ENCODE results near the gene SLC22A23.
"Not testable (repeated sequence)": the region's sequence is repeated elsewhere in the genome, so short reads cannot be mapped to it uniquely, and the experiment has no call there.

SLC22A23 gene

DNA sequence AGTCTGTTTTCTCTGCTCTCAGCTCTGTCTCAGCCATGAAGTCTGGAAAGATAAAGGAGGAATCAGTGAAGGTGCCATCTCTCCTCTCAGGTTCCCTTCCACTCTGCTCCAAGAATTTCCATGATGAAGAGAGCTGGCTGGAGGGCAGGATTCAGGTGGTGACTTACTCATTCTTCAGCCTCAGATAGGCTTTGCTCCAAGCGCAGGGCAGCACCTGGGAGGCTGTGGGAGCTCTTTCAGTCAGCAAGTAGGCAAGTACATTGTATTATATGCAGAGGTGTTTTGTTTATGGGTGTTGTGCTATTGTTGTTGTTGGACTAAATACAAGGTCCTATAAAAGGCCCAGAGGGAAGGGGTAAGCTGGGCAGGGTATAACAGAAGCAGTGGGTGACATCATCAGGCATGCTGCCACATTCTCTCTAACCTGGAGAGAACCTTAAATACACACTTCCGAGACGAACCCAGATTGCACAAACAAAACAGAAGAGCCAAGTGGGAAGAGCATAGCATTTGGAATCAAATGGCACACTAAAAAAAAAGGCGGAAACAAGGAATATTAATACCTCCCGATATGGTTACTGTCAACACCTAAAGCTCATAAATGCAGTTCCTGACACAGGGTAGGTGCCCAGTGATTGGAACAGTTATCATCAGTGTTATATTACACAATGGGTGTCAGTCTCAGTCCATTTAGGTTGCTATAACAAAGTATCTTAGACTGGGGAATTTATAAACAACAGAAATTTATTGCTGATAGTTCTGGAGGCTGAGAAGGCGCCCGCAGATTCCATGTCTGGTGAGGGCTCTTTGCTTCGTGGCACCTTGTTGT lies 212.6 kb downstream of the SLC22A23 start:
- H3K9me3 ChIP-seq (ENCODE audit: low read depth, low read length): no peaks in the 10 kb centered on the region
- DNase-seq (ENCODE audit: low read depth, low spot score): no peak
- no peak for TF ChIP-seq EZH2 (IDR thresholded peaks at IDR 0.05)
- TF ChIP-seq FOXP2 (optimal IDR thresholded peaks at IDR 0.05; ENCODE audit: control extremely low read depth, extremely low read length, insufficient read depth): no peak
- TF ChIP-seq POLR2AphosphoS5 (IDR thresholded peaks at IDR 0.05; ENCODE audit: borderline replicate concordance, low read depth, low read length): no peak
- H3K9ac ChIP-seq (ENCODE audit: insufficient read length): no peak overlapping the region
- H3K4me3 ChIP-seq: no peak overlapping the region
- no peak overlapping the region for H3K27ac ChIP-seq
- no peaks in the 10 kb centered on the region for H3K36me3 ChIP-seq (ENCODE audit: insufficient read depth, low read length)

GRCh38 chr6:3242768-3243167 lies 214.1 kb downstream of the SLC22A23 start:
- Histone ChIP-seq H3K9me3 (ENCODE audit: low read depth, low read length) (no peaks in the 10 kb centered on the region), H3K36me3 (ENCODE audit: insufficient read depth, low read length) (no peaks in the 10 kb centered on the region), H3K27ac (no peak overlapping the region), H3K4me3 (no peak overlapping the region), H3K9ac (ENCODE audit: insufficient read length) (no peak overlapping the region)
- no peak for DNase-seq (ENCODE audit: low read depth, low spot score)
- TF ChIP-seq FOXP2 (optimal IDR thresholded peaks at IDR 0.05; ENCODE audit: control extremely low read depth, extremely low read length, insufficient read depth) (no peak), EZH2 (IDR thresholded peaks at IDR 0.05) (no peak), POLR2AphosphoS5 (IDR thresholded peaks at IDR 0.05; ENCODE audit: borderline replicate concordance, low read depth, low read length) (no peak)

DNA sequence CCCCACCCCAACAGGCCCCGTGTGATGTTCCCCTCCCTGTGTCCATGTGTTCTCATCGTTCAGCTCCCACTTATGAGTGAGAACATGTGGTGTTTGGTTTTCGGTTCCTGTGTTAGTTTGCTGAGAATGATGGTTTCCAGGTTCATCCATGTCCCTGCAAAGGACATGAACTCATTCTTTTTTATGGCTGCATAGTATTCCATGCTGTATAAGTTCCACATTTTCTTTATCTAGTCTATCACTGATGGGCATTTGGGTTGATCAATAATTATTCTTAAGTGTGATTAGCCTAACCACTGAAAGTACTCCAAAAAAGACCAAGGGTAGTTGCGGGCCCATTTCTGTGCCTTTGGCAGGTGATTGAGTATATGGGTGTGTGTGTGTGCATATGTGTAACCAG lies 215.1 kb downstream of the SLC22A23 start:
- not testable (repeated sequence) for H3K9me3 ChIP-seq (ENCODE audit: low read depth, low read length); H3K27ac ChIP-seq; H3K4me3 ChIP-seq; H3K9ac ChIP-seq (ENCODE audit: insufficient read length); DNase-seq (ENCODE audit: low read depth, low spot score); H3K36me3 ChIP-seq (ENCODE audit: insufficient read depth, low read length)

GRCh38 chr6:3240595-3240994 lies 216.3 kb downstream of the SLC22A23 start:
- TF ChIP-seq FOXP2 (optimal IDR thresholded peaks at IDR 0.05; ENCODE audit: control extremely low read depth, extremely low read length, insufficient read depth) (no peak), EZH2 (IDR thresholded peaks at IDR 0.05) (no peak), POLR2AphosphoS5 (IDR thresholded peaks at IDR 0.05; ENCODE audit: borderline replicate concordance, low read depth, low read length) (no peak)
- no peak overlapping the region for H3K27ac ChIP-seq
- no peak overlapping the region for H3K9ac ChIP-seq (ENCODE audit: insufficient read length)
- H3K4me3 ChIP-seq: no peak overlapping the region
- H3K36me3 ChIP-seq (ENCODE audit: insufficient read depth, low read length): no peaks in the 10 kb centered on the region
- DNase-seq (ENCODE audit: low read depth, low spot score): no peak
- H3K9me3 ChIP-seq (ENCODE audit: low read depth, low read length): no peaks in the 10 kb centered on the region

DNA sequence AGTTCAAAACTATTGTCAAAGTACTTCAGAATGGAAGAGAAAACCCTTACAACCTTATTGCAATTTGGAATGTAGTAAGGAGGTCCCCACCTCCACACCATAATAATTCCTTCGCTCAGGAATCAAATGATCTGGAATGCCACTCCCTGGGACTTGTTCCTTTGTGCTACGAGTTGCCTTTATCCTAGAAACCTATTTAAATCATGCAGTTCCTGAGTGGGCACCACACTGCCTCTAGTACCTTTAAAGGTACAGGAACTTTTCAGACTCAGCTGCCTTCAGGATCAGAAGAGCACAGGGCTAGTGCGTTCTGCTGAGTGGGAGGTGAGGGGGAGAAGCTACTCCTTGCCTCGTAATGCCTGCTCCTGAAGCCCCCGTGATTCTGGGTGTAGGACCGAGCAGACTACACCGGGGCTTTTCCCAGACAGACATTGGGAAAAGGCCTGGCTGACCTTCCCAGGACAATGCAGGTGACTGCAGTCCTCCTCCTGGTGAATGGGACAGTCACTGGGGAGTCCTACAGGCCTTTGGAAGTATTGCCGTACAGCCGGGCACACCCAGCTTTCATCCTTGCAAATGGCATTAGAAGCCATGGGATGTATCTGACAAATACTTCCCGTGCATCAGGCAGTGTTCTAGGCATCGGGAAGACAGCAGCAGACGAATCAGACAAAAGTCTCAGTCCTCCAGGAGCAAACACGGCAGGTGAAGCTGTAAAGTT lies 217.6 kb downstream of the SLC22A23 start:
- no peak for TF ChIP-seq EZH2 (IDR thresholded peaks at IDR 0.05)
- no peak for TF ChIP-seq FOXP2 (optimal IDR thresholded peaks at IDR 0.05; ENCODE audit: control extremely low read depth, extremely low read length, insufficient read depth)
- no peak for TF ChIP-seq POLR2AphosphoS5 (IDR thresholded peaks at IDR 0.05; ENCODE audit: borderline replicate concordance, low read depth, low read length)
- no peak overlapping the region for H3K27ac ChIP-seq
- DNase-seq (ENCODE audit: low read depth, low spot score): no peak
- H3K36me3 ChIP-seq (ENCODE audit: insufficient read depth, low read length): no peaks in the 10 kb centered on the region
- H3K9me3 ChIP-seq (ENCODE audit: low read depth, low read length): no peaks in the 10 kb centered on the region
- H3K9ac ChIP-seq (ENCODE audit: insufficient read length): no peak overlapping the region
- no peak overlapping the region for H3K4me3 ChIP-seq

DNA sequence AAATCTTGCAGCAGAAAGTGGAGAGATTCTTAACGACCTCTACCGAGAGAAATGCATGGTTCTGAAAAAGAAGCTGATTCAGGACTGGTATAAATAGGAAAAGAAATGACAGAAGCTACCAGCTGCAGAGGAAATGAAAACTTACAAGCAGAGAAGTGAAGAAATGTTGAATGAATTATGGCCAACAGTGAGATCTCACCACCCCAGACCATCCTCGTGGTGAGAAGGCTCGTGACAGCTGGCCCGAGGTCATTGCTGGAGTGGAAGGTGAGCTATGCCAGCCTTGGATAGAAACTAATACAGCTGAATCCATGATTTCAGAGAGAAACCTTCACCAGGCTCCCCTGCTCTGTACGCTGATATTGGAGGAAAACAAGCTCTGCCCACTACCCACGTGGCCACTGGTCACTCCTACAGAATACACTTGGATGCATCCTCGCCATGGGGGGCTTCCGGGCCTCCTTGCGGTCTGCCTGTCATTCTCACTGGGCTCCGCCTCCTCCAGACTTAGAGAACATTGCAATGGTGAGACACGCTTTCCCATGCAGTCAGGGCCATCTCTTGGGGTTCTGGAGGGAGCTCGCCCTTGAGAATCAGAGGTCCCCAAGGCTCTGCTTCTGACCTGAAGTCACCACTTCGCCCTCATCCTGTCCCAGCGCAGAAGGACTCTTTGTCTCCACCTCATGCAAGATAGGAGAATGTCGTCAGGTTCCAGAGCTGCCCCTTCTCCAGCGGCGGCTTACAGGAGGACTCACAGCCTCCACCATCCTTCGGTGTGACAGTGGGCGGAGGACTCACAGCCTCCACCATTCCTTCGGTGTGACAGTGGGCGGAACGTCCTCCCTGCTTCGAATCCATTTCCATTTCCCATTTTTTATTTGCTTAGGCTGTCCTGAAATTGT lies 218.8 kb downstream of the SLC22A23 start:
- H3K36me3 ChIP-seq (ENCODE audit: insufficient read depth, low read length): no peaks in the 10 kb centered on the region
- H3K4me3 ChIP-seq: no peak overlapping the region
- H3K27ac ChIP-seq: no peak overlapping the region
- no peak for DNase-seq (ENCODE audit: low read depth, low spot score)
- H3K9me3 ChIP-seq (ENCODE audit: low read depth, low read length): no peaks in the 10 kb centered on the region
- H3K9ac ChIP-seq (ENCODE audit: insufficient read length): no peak overlapping the region
- TF ChIP-seq POLR2AphosphoS5 (IDR thresholded peaks at IDR 0.05; ENCODE audit: borderline replicate concordance, low read depth, low read length): no peak
- no peak for TF ChIP-seq FOXP2 (optimal IDR thresholded peaks at IDR 0.05; ENCODE audit: control extremely low read depth, extremely low read length, insufficient read depth)
- TF ChIP-seq EZH2 (IDR thresholded peaks at IDR 0.05): no peak

- DNase-seq (ENCODE audit: low read depth, low spot score): no peak
- no peak for TF ChIP-seq EZH2 (IDR thresholded peaks at IDR 0.05)
Observed at GRCh38 chr6:3236005-3236404, 220.8 kb downstream of the SLC22A23 start.

DNA sequence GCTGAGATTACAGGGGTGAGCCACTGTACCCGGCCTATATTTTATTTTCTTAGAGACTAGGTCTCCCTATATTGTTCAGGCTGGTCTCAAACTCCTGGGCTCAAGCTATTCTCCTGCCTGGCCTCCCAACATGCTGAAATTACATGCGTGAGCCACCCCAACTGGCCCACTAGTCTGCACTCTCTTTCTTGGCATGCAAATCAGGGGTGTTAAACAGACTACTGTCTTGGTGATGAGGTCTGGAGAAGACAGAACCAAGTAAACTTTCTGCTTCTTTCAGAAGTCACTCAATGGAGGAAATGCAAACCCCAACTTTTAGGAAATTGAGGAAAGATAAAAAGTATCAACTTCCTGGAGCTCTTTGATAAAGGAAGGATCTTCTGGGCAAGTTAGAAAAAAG lies 221.4 kb downstream of the SLC22A23 start:
- Histone ChIP-seq H3K36me3 (ENCODE audit: insufficient read depth, low read length) (no peaks in the 10 kb centered on the region), H3K9me3 (ENCODE audit: low read depth, low read length) (no peaks in the 10 kb centered on the region), H3K9ac (ENCODE audit: insufficient read length) (no peak overlapping the region), H3K4me3 (no peak overlapping the region), H3K27ac (no peak overlapping the region)
- no peak for DNase-seq (ENCODE audit: low read depth, low spot score)
- no peak for TF ChIP-seq EZH2 (IDR thresholded peaks at IDR 0.05)
- TF ChIP-seq FOXP2 (optimal IDR thresholded peaks at IDR 0.05; ENCODE audit: control extremely low read depth, extremely low read length, insufficient read depth): no peak
- TF ChIP-seq POLR2AphosphoS5 (IDR thresholded peaks at IDR 0.05; ENCODE audit: borderline replicate concordance, low read depth, low read length): no peak

More at GRCh38 chr6:3236005-3236404, 220.8 kb downstream of the SLC22A23 start:
- Histone ChIP-seq H3K9ac (ENCODE audit: insufficient read length) (no peak overlapping the region), H3K9me3 (ENCODE audit: low read depth, low read length) (no peaks in the 10 kb centered on the region), H3K4me3 (no peak overlapping the region), H3K27ac (no peak overlapping the region), H3K36me3 (ENCODE audit: insufficient read depth, low read length) (no peaks in the 10 kb centered on the region)

Measured in SK-N-MC (cell line).